PC-9 (cell line): Measurements from ENCODE around the gene PRSS50.

Experiments
- EZH2 ChIP-seq: fragments of 200-600 bp; sonication (generic); IDR thresholded peaks from 2 replicates; pipeline ENCODE4 v1.8.0; 2017; ENCODE audit warnings: antibody characterized with exemption, low read depth
- TF ChIP-seq, protein P1 (sequence below): fragments of 200-600 bp; sonication (generic); conservative IDR thresholded peaks from 2 replicates; pipeline ENCODE4 v1.6.1; 2017; ENCODE audit warnings: mixed run types, antibody characterized with exemption, mild to moderate bottlenecking, moderate library complexity

DNA sequence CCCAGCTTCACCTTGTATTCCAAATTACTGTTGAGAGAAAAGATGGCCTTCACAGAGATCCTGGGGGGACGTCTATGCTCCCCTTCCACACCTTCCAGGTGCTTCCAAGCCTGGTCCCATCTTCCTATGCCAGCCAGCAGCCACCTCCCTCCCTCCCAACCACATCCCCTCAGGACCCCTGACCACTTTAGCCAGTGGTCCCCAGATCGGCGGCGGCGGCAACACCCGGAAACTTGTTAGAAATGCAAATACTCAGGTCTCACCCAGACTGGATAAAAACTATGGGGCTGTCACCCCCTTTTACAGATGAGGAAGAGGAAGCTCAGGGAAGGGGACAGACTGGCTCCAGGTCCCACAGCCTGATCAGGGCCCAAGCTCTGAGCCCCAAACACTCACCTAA, 38.0 kb upstream of the PRSS50 start:
- TF ChIP-seq, protein P1, sequence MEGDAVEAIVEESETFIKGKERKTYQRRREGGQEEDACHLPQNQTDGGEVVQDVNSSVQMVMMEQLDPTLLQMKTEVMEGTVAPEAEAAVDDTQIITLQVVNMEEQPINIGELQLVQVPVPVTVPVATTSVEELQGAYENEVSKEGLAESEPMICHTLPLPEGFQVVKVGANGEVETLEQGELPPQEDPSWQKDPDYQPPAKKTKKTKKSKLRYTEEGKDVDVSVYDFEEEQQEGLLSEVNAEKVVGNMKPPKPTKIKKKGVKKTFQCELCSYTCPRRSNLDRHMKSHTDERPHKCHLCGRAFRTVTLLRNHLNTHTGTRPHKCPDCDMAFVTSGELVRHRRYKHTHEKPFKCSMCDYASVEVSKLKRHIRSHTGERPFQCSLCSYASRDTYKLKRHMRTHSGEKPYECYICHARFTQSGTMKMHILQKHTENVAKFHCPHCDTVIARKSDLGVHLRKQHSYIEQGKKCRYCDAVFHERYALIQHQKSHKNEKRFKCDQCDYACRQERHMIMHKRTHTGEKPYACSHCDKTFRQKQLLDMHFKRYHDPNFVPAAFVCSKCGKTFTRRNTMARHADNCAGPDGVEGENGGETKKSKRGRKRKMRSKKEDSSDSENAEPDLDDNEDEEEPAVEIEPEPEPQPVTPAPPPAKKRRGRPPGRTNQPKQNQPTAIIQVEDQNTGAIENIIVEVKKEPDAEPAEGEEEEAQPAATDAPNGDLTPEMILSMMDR = no peak
- TF ChIP-seq EZH2 = no peak
